ENCODE data around the gene ADORA2B. TPM values are rescaled to one million over a fixed set of nuclear protein-coding genes. Genes with fewer than 3 reads are reported as not detected.
A peak's percentile ranks its signal among the peaks of the same experiment; 100 is the strongest.

ADORA2B gene
- total RNA-seq, 2 experiments from 2014 or later, result not detected

- intact Hi-C loops (cut with micrococcal nuclease; ENCODE audit: unreplicated experiment), result no loop called here
- no peak for TF ChIP-seq CTCF (conservative IDR thresholded peaks at IDR 0.05; ENCODE audit: low read length)
- TF ChIP-seq EZH2phosphoT487 (IDR thresholded peaks at IDR 0.05; ENCODE audit: borderline replicate concordance, low read depth, low read length), result no peak
- no TSS peak for BruUV-seq (replicated peaks)
- no peaks in the 10 kb centered on the region for H3K79me2 ChIP-seq (ENCODE audit: insufficient read depth, low read depth, low read length)
- H2AFZ ChIP-seq (ENCODE audit: low read length), result no peak overlapping the region
- CTCF ChIA-PET (ENCODE audit: unreplicated experiment), result no interaction called here
- H3K27ac ChIP-seq (ENCODE audit: low read depth, low read length, poor library complexity, severe bottlenecking), result no peak overlapping the region
- POLR2A ChIA-PET, result interaction anchor here (0.5 kb wide), 2 partner anchors 16 to 86 kb away, joined by 3 read pairs; no protein-coding TSS in a partner anchor
- peak; percentile 10 for DNase-seq (ENCODE audit: low spot score)
- no peaks in the 10 kb centered on the region for H4K20me1 ChIP-seq (ENCODE audit: insufficient read depth, low read length)
- no peaks in the 10 kb centered on the region for H3K9me2 ChIP-seq (ENCODE audit: insufficient read depth, low read length)
- H3K9me3 ChIP-seq (ENCODE audit: low read length), result no peaks in the 10 kb centered on the region
- H3K4me1 ChIP-seq (ENCODE audit: insufficient read depth, low read length, poor library complexity, severe bottlenecking), result peaks cover 5% of the 10 kb centered on the region
- H3K4me2 ChIP-seq (ENCODE audit: low read length), result no peak overlapping the region
- H3K36me3 ChIP-seq (ENCODE audit: insufficient read depth, low read length), result peaks cover 63% of the 10 kb centered on the region
- no peak overlapping the region for H3K4me3 ChIP-seq (ENCODE audit: low read depth, low read length, poor library complexity, severe bottlenecking)
Observed at GRCh38 chr17:15981208-15981607, 36.3 kb downstream of the ADORA2B start.

GRCh38 chr17:15981646-15982580 is 37.0 kb downstream of the ADORA2B start:
- ChIA-PET POLR2A (interaction anchor here (0.5 kb wide), 1 partner anchor 87 kb away, joined by 3 read pairs; no protein-coding TSS in a partner anchor), CTCF (ENCODE audit: unreplicated experiment) (no interaction called here)
- intact Hi-C loops (cut with micrococcal nuclease; ENCODE audit: unreplicated experiment), result no loop called here

More at GRCh38 chr17:15981646-15982580, 37.0 kb downstream of the ADORA2B start:
- Histone ChIP-seq H3K4me2 (ENCODE audit: low read length) (no peak overlapping the region), H3K27ac (ENCODE audit: low read depth, low read length, poor library complexity, severe bottlenecking) (no peak overlapping the region), H3K36me3 (ENCODE audit: insufficient read depth, low read length) (peaks cover 70% of the 10 kb centered on the region), H4K20me1 (ENCODE audit: insufficient read depth, low read length) (no peaks in the 10 kb centered on the region), H2AFZ (ENCODE audit: low read length) (no peak overlapping the region), H3K4me3 (ENCODE audit: low read depth, low read length, poor library complexity, severe bottlenecking) (no peak overlapping the region), H3K9me2 (ENCODE audit: insufficient read depth, low read length) (no peaks in the 10 kb centered on the region), H3K9me3 (ENCODE audit: low read length) (no peaks in the 10 kb centered on the region), H3K79me2 (ENCODE audit: insufficient read depth, low read depth, low read length) (no peaks in the 10 kb centered on the region), H3K4me1 (ENCODE audit: insufficient read depth, low read length, poor library complexity, severe bottlenecking) (peaks cover 5% of the 10 kb centered on the region)
- BruUV-seq (replicated peaks), result no TSS peak
- TF ChIP-seq EZH2phosphoT487 (IDR thresholded peaks at IDR 0.05; ENCODE audit: borderline replicate concordance, low read depth, low read length), result no peak
- no peak for TF ChIP-seq CTCF (conservative IDR thresholded peaks at IDR 0.05; ENCODE audit: low read length)
- DNase-seq (ENCODE audit: low spot score), result no peak
